ENCODE data around the gene DOK7. TPM values are rescaled to one million over a fixed set of nuclear protein-coding genes. Genes with fewer than 3 reads are reported as not detected.

DOK7 gene
- total and polyA plus RNA-seq, 2 donors (not counting 3 experiments of a cell fraction or from before 2014, with no cell fraction given): not detected

GRCh38 chr4:3500111-3500510 is 37.0 kb downstream of the DOK7 start:
- Histone ChIP-seq H3K9ac (replicated peaks; ENCODE audit: extremely low read depth, insufficient read depth, low read length) (no peak overlapping the region), H3K4me2 (ENCODE audit: insufficient read depth, low read length) (no peak overlapping the region), H2AFZ (ENCODE audit: low read depth, low read length) (no peak overlapping the region), H3K9me1 (replicated peaks; ENCODE audit: control insufficient read depth, extremely low read depth, insufficient read depth, low read length) (no peaks in the 10 kb centered on the region), H3K4me1 (ENCODE audit: control insufficient read depth, extremely low read depth, insufficient read depth, low read length) (no peaks in the 10 kb centered on the region), H3K36me3 (ENCODE audit: control insufficient read depth in 2 of 2, extremely low read depth in 1 of 2, insufficient read depth in 2 of 2, low read length in 2 of 2) (no peaks in the 10 kb centered on the region), H3K79me2 (ENCODE audit: control insufficient read depth, insufficient read depth, low read length) (no peaks in the 10 kb centered on the region), H3K27me3 (ENCODE audit: control insufficient read depth in 2 of 2, insufficient read depth in 2 of 2, low read length in 2 of 2) (no peaks in the 10 kb centered on the region), H3K9me3 (replicated peaks; ENCODE audit: control insufficient read depth, insufficient read depth, low read length) (no peaks in the 10 kb centered on the region), H4K20me1 (replicated peaks; ENCODE audit: control insufficient read depth, extremely low read depth, insufficient read depth, low read length) (no peaks in the 10 kb centered on the region), H3K27ac (ENCODE audit: insufficient read depth, low read depth, low read length) (no peak overlapping the region), H3K4me3 (replicated peaks in 1 of 3; ENCODE audit: insufficient read depth in 1 of 3, low read depth in 1 of 3, low read length in 3 of 3) (no peak overlapping the region)
- DNase-seq (ENCODE audit: low read depth, low spot score) (no peak), FAIRE-seq (no peak)
- no TSS peak for BruUV-seq (replicated peaks)
- dilution Hi-C loops (cut with MboI; ENCODE audit: extremely low pct_ligation_motif_present, low sequenced_read_pairs) (no loop called here), intact Hi-C loops (cut with micrococcal nuclease) (no loop called here)
- CTCF ChIA-PET: no interaction called here
- TF ChIP-seq GATA2 (IDR thresholded peaks at IDR 0.05; ENCODE audit: insufficient read depth, insufficient read length, low read depth, low read length) (no peak), EZH2 (IDR thresholded peaks at IDR 0.05; ENCODE audit: borderline replicate concordance, low read depth, low read length, severe bottlenecking) (no peak), JUN (IDR thresholded peaks at IDR 0.05; ENCODE audit: borderline replicate concordance, insufficient read depth, insufficient read length, low read depth) (no peak), POLR2A (IDR thresholded peaks at IDR 0.05; ENCODE audit: low read depth, low read length) (no peak), FOS (IDR thresholded peaks at IDR 0.05; ENCODE audit: borderline replicate concordance, insufficient read depth, low read length) (no peak), CTCF (IDR thresholded peaks at IDR 0.05; ENCODE audit: extremely low read depth in 1 of 2, insufficient read depth in 1 of 2, low read depth in 1 of 2, low read length in 2 of 2) (no peak), MYC (IDR thresholded peaks at IDR 0.05; ENCODE audit: low read depth, low read length) (no peak), POLR2AphosphoS5 (IDR thresholded peaks at IDR 0.05; ENCODE audit: insufficient read depth, low read depth, low read length) (no peak), MAX (IDR thresholded peaks at IDR 0.05; ENCODE audit: insufficient read depth, insufficient read length) (no peak)
- POLR2A ChIA-PET: no interaction called here

Measured in endothelial cell of umbilical vein (primary cell).